Keratinocyte (primary cell): ENCODE results near the gene LPAR1. TPM values are rescaled to one million over a fixed set of nuclear protein-coding genes. Genes with fewer than 3 reads are reported as not detected.
A peak's percentile ranks its signal among the peaks of the same experiment; 100 is the strongest.

ENCODE experiments used
- DNase-seq: peaks from one replicate; pipeline ENCODE4 v3.0.0-alpha.2; 2011; ENCODE audit warnings: low read depth, missing footprints, low spot score
- FAIRE-seq: peaks from 2 replicates; lab custom pipeline; 2011; peaks lifted over from hg19 to GRCh38; lab: Jason Lieb, UNC
- H2AFZ ChIP-seq: 2 replicates; pipeline ENCODE4 v1.6.0; 2012; ENCODE audit warnings: low read length, control low read depth, inconsistent platforms; ENCODE audit not compliant: control insufficient read depth
- H3K27ac ChIP-seq: 2 replicates; pipeline ENCODE4 v1.5.1; 2011; ENCODE audit warnings: low read length; ENCODE audit not compliant: control insufficient read depth, insufficient read depth
- H3K27me3 ChIP-seq: 3 replicates; pipeline ENCODE4 v1.6.0; 2011; ENCODE audit warnings: low read length; ENCODE audit not compliant: control insufficient read depth, insufficient read depth; ENCODE audit errors: extremely low read depth
- H3K36me3 ChIP-seq, 2 experiments: 2 replicates in 1 of 2; 3 replicates in 1 of 2; pipeline ENCODE4 v1.5.1; 2011; ENCODE audit warnings: low read length in 2 of 2, mild to moderate bottlenecking in 1 of 2; ENCODE audit not compliant: control insufficient read depth in 2 of 2, insufficient read depth in 2 of 2; ENCODE audit errors: extremely low read depth in 1 of 2
- H3K4me1 ChIP-seq: 3 replicates; pipeline ENCODE4 v1.5.1; 2011; ENCODE audit warnings: low read length; ENCODE audit not compliant: control insufficient read depth, insufficient read depth; ENCODE audit errors: extremely low read depth
- H3K4me2 ChIP-seq: 3 replicates; pipeline ENCODE4 v1.6.0; 2011; ENCODE audit warnings: low read depth, low read length; ENCODE audit not compliant: control insufficient read depth, insufficient read depth; ENCODE audit errors: extremely low read depth
- H3K4me3 ChIP-seq, 3 experiments: fragments of 200-600 bp in 1 of 3; sonication (generic) in 1 of 3; 2 replicates in 2 of 3; 3 replicates in 1 of 3; pipeline ENCODE4 v1.5.1; 2011 to 2016; ENCODE audit warnings: low read length in 3 of 3, mild to moderate bottlenecking in 3 of 3, control low read depth in 2 of 3, inconsistent platforms in 1 of 3, low read depth in 1 of 3, mixed read lengths in 1 of 3, mixed run types in 1 of 3, moderate library complexity in 1 of 3; ENCODE audit not compliant: control insufficient read depth in 2 of 3, insufficient read depth in 2 of 3; ENCODE audit errors: extremely low read depth in 1 of 3
- H3K79me2 ChIP-seq: 2 replicates; pipeline ENCODE4 v1.6.0; 2012; ENCODE audit warnings: low read length; ENCODE audit not compliant: control insufficient read depth, insufficient read depth
- H3K9ac ChIP-seq: 3 replicates; pipeline ENCODE4 v1.6.0; 2011; ENCODE audit warnings: low read length; ENCODE audit not compliant: control insufficient read depth, insufficient read depth; ENCODE audit errors: extremely low read depth
- H3K9me1 ChIP-seq: 3 replicates; pipeline ENCODE4 v1.6.0; 2011; ENCODE audit warnings: low read length; ENCODE audit not compliant: control insufficient read depth, insufficient read depth; ENCODE audit errors: extremely low read depth
- H3K9me3 ChIP-seq: 2 replicates; pipeline ENCODE4 v1.5.1; 2012; ENCODE audit warnings: low read depth, low read length; ENCODE audit not compliant: control insufficient read depth
- H4K20me1 ChIP-seq: 3 replicates; pipeline ENCODE4 v1.6.0; 2011; ENCODE audit warnings: low read length; ENCODE audit not compliant: control insufficient read depth, insufficient read depth; ENCODE audit errors: extremely low read depth
- EZH2 ChIP-seq: IDR thresholded peaks from one replicate; pipeline ENCODE4 v1.6.1; 2012; ENCODE audit warnings: inconsistent platforms, mild to moderate bottlenecking, low read length, moderate library complexity
- dilution Hi-C: fragments of 300-500 bp; cut with MboI; formaldehyde crosslinking; loops from one replicate; pipeline ENCODE4 v1.7.0; 2020; ENCODE audit warnings: low sequenced_read_pairs; ENCODE audit not compliant: extremely low pct_ligation_motif_present
- polyA plus RNA-seq, 5 experiments: library from polyadenylated mRNA; depleted of rRNA in 3 of 5; stranded (reverse) in 3 of 5; stranded (forward) in 1 of 5; unstranded in 1 of 5; fragments of >200 nt; gene quantifications; 1 replicate in 1 of 5; 2 replicates in 3 of 5; 3 replicates in 1 of 5; pipeline versions ENCODE4 v1.2.1 to v1.2.3, GENCODE V29; 2011 to 2012; ENCODE audit warnings: missing spikeins in 2 of 5, low read depth in 1 of 5, low replicate concordance in 1 of 5
- TF ChIP-seq, protein P1 (sequence below), 3 experiments: IDR thresholded peaks in 1 of 3; conservative IDR thresholded peaks in 1 of 3; optimal IDR thresholded peaks in 1 of 3; 2 replicates in 2 of 3; 3 replicates in 1 of 3; pipeline versions ENCODE3 to v1.5.1; 2011; ENCODE audit warnings: low read length in 3 of 3, mild to moderate bottlenecking in 3 of 3, moderate library complexity in 2 of 3, control low read depth in 1 of 3, inconsistent platforms in 1 of 3; ENCODE audit not compliant: insufficient read depth in 2 of 3; ENCODE audit errors: extremely low read depth in 1 of 3

The LPAR1 gene
- polyA plus RNA-seq, 1 donor (not counting 4 experiments of a cell fraction or from before 2014, with no cell fraction given) = 43.2 TPM

DNA sequence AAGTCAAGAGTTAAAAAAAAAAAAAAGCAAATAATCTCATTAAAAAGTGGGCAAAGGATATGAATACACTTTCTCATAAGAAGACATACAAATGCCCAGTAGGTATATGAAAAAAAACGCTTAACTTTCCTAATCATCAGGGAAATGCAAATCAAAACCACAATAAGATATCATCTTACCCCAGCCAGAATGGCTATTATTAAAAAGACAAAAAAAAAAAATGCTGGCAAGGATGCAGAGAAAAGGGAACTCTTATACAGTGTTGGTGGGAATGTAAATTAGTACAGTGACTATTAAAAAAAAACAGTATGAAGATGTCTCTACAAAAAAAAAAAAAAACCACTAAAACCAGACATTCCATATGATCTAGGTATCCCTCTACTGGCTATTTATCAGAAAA is 79.4 kb downstream of the LPAR1 start:
- Histone ChIP-seq H4K20me1 (no peaks in the 10 kb centered on the region), H3K36me3 (no peaks in the 10 kb centered on the region), H3K9me3 (no peaks in the 10 kb centered on the region), H3K9ac (no peak overlapping the region), H3K4me3 (no peak overlapping the region), H3K27ac (no peak overlapping the region), H2AFZ (no peak overlapping the region), H3K27me3 (no peaks in the 10 kb centered on the region), H3K4me1 (no peaks in the 10 kb centered on the region), H3K4me2 (no peak overlapping the region), H3K79me2 (peaks cover 5% of the 10 kb centered on the region), H3K9me1 (no peaks in the 10 kb centered on the region)
- no peak for TF ChIP-seq EZH2
- TF ChIP-seq, protein P1, sequence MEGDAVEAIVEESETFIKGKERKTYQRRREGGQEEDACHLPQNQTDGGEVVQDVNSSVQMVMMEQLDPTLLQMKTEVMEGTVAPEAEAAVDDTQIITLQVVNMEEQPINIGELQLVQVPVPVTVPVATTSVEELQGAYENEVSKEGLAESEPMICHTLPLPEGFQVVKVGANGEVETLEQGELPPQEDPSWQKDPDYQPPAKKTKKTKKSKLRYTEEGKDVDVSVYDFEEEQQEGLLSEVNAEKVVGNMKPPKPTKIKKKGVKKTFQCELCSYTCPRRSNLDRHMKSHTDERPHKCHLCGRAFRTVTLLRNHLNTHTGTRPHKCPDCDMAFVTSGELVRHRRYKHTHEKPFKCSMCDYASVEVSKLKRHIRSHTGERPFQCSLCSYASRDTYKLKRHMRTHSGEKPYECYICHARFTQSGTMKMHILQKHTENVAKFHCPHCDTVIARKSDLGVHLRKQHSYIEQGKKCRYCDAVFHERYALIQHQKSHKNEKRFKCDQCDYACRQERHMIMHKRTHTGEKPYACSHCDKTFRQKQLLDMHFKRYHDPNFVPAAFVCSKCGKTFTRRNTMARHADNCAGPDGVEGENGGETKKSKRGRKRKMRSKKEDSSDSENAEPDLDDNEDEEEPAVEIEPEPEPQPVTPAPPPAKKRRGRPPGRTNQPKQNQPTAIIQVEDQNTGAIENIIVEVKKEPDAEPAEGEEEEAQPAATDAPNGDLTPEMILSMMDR (optimal IDR thresholded peaks at IDR 0.05 in 1 of 3, IDR thresholded peaks at IDR 0.05 in 1 of 3, conservative IDR thresholded peaks at IDR 0.05 in 1 of 3; ENCODE audit: extremely low read depth in 1 of 3, insufficient read depth in 2 of 3, low read length in 3 of 3) = no peak
- FAIRE-seq (no peak), DNase-seq (no peak)
- dilution Hi-C loops = no loop called here

DNA sequence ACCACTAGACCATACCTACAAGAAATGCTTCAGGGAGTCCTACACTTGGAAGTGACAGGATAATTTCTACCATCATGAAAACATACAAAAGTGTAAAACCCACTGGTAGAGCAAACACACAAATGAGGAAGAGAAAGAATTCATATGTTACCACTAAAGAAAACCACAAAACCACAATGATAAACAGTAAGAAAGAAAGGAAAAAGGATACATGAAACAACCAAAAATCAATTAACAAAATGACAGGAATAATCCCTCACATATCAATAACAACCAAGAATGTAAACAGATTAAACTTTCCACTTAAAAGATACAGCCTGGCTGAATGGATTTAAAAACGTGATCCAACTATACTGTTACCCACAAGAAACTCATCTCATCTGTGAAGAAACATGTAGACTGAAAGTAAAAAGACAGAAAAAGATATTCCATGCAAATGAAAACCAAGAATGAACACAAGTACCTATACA is 83.4 kb downstream of the LPAR1 start:
- DNase-seq = no peak
- peak; percentile 44 for FAIRE-seq
- TF ChIP-seq, protein P1 (optimal IDR thresholded peaks at IDR 0.05 in 1 of 3, IDR thresholded peaks at IDR 0.05 in 1 of 3, conservative IDR thresholded peaks at IDR 0.05 in 1 of 3; ENCODE audit: extremely low read depth in 1 of 3, insufficient read depth in 2 of 3, low read length in 3 of 3) = no peak
- no peak for TF ChIP-seq EZH2
- Histone ChIP-seq H4K20me1 (peaks cover 6% of the 10 kb centered on the region), H3K4me3 (no peak overlapping the region), H3K27me3 (no peaks in the 10 kb centered on the region), H3K9me3 (no peaks in the 10 kb centered on the region), H3K36me3 (no peaks in the 10 kb centered on the region), H3K4me1 (peaks cover 11% of the 10 kb centered on the region), H3K79me2 (peaks cover 23% of the 10 kb centered on the region), H3K4me2 (no peak overlapping the region), H3K9ac (no peak overlapping the region), H2AFZ (no peak overlapping the region), H3K9me1 (peaks cover 2% of the 10 kb centered on the region), H3K27ac (no peak overlapping the region)
- dilution Hi-C loops = no loop called here
